NCI-H524 (cell line): Measurements from ENCODE around the gene ZNF417.
"Not testable (repeated sequence)": the region's sequence is repeated elsewhere in the genome, so short reads cannot be mapped to it uniquely, and the experiment has no call there.

Experiments
- DNase-seq, 2 experiments: peaks; one replicate each; lab custom pipeline; 2025; lab: John Stamatoyannopoulos, UW

Gene ZNF417

DNA sequence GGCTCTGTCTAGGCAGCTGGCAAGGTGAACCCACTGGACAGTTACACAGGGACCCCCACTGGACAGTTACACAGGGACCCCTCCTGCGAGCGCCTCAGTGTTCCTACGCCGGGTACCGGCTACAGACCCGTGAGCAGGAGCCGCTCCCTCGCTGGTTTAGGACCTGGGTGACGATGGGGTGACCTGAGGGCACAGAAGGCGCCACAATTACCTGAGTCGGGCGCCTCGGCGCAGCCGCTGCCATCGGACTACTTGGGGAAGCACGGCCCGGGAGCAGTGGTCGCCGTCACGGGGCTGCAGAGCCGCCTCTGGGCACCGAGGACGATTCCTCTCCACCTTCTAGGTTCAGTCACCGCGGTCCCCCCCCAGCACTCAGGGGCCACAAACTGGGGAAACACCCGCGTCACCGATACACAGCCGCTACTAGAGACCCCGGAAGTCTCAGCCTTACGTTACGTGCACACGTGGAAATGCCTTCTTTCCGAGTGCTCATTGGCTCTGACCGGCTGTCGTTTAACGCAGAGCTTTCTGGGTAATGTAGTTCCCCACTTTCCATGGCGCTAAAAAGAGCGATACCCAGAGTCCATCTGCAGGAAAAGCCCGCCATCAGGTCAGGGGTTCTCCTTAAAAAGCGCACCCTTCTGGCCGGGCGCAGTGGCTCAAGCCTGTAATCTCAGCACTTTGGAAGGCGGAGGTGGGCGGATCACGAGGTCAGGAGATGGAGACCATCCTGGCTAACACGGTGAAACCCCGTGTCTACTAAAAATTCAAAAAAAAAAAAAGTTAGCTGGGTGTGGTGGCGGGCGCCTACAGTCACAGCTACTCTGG, at the start of gene ZNF417:
ZNF417 (minus strand) TSS at position 425 of the 828 bp plus-strand sequence; CDS start at position 244, 181 bp downstream.
- DNase-seq, result peak; percentile 96 to 99

DNA sequence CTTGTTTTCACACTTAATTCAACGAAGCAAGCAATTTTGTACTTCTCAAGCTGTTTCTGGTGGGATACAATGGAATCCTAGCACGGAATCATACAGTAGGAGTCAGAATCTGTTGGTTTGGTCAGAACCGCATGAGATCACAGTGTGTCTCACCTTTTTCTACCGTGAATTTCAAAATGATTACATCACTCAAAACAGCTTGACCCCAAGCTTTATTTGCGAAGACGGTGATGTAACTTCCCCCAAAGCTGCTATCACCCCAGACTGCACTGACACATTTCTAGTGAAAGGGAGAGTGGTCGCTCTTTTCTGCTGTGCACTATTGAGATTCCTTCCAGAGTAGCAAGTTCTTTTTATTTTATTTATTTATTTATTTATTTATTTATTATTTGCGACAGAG, 48.4 kb upstream of the ZNF417 start:
- DNase-seq, result no peak

DNA sequence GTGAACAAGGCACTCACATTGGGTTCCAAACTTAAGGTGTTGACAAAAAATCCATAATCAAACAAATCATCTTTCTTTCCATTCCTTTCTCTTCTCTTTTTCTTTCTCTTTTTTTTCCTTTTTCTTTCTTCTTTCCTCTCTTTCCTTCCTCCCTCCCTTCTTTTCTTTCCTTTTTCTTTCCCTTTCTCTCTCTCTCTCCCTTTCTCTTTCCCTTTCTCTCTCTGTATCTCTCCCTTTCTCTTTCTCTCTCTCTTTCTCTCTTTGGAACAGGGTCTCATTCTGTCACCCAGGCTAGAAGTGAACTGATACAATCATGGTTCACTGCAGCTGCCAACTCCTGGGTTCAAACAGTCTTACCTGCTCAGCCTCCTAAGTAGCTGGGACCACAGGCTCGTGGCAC, 45.4 kb upstream of the ZNF417 start:
- no peak for DNase-seq

DNA sequence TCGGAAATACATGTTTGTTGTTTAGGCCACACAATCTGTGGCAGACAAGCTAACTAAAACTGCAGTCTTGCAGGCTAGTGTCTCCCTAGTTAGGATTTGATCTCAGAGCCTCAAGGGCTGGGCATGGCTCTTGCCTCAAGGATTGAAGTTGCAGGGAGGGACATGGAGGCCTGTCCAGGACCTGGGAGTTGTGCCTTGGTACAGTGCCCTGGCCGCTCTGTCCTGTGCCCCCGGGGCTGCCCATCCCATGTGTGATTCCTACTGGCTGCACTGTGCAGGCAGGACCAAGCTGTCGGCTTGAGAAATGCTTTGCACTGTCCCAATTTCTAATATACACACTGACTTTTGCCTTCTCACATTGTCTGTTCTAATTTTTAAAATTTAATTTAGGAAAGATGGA, 38.6 kb upstream of the ZNF417 start:
- DNase-seq, result no peak

DNA sequence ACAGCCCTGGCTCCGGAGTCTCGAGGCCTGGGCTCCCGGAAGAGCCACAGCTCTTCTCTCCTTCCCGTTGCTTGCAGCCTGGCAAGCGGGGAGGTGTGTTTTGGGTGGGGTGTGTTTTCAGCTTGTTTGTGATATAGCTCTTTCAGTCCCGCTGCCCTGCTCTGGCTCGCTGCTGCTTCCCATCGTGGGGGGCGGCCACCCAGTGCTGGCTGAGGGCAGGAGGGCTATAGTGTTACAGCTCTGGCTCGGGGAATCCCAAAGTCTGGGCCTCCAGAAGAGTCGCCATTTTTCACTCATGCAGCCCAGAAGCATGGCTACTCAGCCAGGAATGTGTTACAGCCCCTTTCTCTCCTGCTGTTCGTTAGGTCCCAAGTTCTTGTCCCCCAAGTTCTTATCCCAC, 33.3 kb upstream of the ZNF417 start:
- DNase-seq, result no peak

DNA sequence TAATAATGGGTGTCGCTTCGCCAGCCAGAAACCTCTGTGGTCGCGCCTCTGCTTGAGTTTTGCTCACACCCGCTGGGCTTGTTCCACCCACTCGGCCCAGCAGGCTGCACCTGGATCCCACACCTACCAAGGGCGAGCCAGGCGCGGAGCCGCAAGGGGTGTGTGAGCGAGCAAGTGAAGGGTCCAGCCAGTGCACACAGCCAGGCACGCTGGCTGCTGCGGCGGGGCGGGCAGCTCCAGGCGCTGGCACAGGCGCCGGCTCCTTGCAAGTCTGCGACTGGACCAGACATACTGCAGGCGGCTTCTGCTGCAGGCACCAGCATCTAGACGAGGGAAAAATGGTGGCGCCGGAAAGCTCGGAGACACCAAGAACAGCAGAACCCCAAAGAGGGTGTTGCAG, 32.9 kb upstream of the ZNF417 start:
- no peak for DNase-seq

DNA sequence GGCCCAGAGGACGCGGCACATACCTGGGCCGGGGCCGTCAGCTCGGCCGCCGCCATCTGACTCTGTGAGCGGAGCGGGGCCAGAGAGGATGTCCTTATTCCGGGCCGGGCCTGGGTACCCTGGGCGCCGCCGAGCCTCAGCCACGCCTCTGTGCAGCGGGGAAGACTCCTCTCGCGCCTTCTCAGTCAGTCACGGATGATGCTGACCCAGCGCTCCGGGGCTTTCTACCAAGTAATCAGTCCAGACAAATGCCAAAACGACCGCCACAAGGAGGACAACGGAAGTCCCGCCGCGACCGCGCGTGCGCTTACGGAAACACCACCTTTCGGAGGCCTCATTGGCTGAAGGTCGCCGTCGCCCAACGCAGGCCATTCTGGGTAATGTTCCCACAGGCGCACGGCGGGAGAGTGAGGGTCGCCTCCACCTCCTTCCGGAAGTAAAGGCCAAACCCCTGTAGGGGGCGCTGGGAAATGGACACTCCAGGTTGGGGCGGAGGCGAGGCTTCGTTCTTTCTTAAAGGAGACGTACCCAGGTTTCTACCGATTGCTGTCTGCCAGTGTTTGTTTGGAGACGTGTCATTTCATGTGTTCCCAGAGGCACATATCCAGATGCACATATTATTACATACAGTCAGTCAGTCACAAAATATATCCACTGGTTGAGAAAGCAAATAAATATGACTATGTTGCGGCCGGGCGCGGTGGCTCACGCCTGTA, 31.2 kb upstream of the ZNF417 start, which contains the start of gene ZNF256:
ZNF256 (minus strand) TSS at position 288 of the 716 bp plus-strand sequence; CDS start at position 56, 232 bp downstream.
- peak; percentile 96 to 98 for DNase-seq

DNA sequence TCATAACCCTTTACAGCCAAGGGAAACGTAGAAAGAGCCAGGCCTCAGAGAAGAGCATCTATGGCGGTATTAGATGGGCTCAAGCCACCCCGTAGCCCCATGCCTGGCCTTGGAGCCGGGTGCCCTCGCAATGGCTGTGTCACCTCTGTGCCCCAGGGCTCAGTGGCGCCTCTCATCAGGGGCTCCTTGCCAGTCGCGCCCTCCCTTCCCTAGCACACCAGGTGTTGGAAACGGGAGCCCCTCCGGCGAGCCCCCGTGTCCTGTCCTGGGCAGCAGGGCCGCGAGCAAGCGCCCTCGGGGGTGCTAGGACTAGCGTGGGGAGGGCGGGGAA, 30.7 kb upstream of the ZNF417 start:
- DNase-seq, result no peak

DNA sequence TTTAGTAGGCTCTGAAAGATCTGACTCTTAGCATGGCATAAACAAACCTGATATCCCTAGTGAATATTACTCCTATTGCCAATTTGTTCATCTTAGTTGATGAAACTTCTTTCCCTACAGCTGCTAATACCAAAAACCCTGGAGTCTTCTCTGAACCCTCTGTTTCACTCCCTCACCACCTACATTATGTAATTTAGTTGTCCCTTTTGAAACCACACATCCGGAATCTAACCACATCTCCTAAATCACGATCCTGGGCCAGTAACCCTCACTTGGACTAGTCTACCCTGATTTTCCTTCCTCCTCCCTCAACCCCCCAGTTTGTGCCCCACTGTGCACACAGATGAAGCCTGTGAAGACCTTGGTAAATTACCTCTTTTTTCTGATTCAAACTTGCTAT, 29.9 kb upstream of the ZNF417 start:
- no peak for DNase-seq

DNA sequence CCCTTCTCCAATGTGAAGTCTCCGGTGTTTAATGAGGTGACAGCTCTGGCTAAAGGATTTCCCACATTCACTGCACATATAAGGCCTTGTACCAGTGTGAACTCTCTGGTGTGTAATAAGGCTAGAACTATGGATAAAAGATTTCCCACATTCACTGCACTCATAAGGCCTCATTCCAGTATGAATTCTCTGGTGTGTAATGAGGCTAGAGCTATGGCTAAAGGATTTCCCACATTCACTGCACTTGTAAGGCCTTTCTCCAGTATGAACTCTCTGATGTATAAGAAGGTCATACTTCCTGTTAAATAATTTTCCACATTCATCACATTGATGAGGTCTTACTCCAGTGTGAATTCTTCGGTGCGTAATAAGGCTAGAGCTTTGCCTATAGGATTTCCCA, 25.2 kb upstream of the ZNF417 start:
- DNase-seq, result no peak

DNA sequence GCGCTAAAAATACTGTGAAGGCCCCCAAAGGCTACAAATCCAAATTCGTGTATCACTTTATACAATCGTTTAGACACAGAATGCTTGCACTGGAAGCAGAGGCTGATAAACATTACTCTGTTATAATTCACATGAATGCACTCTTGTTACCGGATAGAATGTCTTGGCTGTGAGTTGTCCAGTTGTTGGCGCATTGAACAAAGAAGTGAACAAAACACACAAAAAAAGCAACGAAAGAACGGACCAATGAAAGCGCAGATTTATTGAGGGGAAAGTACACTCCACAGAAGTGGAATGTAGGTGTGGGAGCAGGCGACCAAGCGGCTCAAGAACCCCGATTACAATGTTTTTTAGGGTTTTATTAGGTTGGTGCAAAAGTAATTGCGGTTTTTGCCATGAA, 19.3 kb upstream of the ZNF417 start:
- DNase-seq, result no peak

DNA sequence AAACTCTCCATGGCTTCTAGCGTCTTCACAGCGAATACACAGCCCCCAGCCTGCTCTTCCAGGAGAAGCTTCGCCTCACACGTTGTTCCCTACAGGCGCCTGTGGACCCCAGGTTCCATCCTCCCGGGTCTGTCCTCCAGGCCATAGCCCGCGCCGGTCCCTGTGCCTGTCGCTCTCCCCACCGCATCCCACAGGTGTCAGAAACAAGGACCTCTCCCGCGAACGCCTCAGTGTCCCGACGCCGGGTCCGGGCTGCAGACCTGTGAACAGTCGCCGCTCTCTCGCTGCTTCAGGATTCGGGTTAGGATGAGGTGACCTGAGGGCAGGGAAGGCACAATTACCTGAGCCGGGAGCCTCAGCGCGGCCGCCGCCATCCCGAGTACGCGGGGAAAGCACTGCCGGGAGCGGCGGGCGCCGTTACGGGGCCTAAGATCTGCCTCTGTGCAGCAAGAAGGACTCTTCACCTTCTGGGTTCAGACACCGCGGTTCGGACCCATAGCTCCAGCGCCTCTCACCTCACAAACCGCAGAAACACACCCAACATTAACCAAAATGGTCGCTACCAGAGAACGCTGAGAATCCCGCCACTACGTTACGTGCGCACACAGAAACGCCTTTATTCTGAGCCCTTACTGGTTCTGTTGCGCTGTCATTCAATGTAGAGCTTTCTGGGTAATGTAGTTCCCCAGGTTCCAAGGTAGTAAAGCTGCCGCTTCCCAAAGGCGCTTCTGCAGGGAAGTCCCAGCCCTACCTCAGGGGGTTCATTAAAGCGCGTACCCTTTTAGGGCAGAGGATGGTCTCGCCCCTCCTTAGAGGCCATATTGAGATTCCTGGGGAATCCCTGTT, 18.7 kb upstream of the ZNF417 start, which contains the start of gene ZNF418:
ZNF418 (minus strand) TSS at position 583 of the 846 bp plus-strand sequence. CDS start 1,580 bp downstream, outside the sequence.
- DNase-seq, result peak in 1 of 2 experiments; percentile 65

DNA sequence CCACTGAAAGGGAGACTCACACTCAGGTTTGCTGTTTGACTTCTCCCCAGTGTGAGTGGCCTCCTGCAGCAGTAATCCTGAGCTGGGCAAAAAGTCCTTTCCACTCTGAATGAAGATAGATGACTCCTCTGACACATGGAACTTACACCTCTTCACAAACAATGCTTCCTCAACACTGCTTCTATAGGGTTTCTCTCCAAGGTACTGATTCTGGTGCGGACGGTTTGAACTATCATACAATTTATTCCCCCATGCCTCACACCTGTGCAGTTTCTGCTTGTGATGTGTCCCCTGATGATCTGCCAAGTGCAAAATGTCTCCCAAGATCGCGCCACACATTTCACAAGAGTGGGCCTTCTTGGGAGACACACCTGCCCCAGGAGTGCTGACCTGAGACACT, 11.2 kb upstream of the ZNF417 start:
- DNase-seq, result no peak

DNA sequence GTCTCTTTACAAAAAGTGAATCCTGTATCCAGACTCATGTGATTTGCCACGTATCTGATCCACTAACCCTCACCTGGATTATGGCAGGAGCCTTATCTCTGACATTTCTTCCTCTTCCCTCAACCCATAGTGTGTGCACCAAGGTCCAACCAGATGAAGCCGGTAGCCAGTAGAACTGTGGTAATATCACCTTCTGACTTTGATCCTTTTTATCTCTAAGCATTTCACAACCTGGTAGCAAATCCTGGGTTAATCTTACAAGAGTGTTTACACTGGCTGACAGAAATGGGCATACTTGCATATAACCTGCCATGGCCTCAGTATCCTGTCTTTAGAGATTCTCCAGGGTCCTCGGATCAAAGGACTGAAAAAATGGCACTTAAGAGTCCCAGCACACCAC, 1.9 kb downstream of the ZNF417 start:
- no peak for DNase-seq

DNA sequence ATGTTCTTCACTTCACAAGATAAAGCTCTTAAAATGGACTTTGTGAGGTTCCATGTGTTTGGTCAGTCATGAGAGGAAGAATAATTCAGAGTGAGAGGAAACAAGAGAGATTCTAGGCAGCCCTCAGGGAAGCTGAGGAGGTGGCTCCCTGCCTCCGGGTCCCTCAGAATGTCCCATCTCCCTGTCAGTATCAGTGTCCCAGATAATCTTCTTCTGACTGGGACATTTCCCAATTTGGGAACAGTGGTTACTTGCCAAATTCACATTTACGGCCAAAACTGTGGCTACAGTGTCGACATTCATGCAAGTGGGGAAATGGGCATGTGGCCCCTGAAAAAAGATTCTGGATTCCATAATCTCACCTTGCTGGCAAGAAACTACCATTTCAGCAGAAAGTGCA, 9.0 kb downstream of the ZNF417 start:
- DNase-seq, result no peak

DNA sequence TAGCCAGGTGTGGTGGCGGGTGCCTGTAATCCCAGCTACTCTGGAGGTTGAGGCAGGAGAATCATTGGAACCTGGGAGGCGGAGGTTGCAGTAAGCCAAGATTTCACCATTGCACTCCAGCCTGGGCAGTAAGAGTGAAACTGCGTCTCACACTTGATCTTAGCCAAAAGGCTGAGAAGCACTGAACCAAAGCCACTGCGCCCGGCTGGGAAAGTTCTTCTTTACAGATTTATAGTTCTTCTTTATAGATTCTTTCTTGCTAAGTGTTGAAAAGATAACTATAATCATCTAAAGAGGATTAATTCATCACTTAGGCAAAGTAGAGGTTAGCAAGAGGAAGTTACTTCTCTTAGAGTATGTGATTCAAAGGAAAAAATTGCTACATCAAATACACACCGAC, 11.1 kb downstream of the ZNF417 start:
- DNase-seq, result no peak

DNA sequence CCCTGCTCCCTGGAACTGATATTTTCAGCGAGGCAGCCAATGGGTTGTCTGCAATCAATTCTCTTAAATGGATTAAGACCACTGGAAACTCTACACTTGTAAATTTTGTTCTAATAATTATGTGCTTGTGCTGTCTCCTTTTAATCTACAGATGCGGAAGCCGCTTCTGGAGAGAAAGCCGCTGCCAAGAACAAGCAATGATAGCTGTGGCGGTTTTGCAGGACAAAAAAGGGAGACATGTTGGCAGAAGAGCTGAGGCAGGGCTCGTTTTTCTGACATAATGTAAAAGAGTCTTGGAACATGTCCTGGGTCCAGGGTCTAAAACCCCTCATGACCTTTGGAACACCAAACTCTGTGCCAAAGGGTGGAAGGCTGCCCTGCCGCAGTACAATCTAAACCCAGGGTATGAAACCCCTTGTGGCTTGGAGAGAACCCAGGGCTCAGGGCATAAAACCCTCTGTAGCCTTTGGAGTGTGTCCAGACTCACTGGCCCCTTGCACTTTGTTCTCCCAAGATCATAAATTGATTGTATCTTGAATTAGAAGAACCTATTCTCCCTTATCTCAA, 12.7 kb downstream of the ZNF417 start:
- DNase-seq, result no peak

DNA sequence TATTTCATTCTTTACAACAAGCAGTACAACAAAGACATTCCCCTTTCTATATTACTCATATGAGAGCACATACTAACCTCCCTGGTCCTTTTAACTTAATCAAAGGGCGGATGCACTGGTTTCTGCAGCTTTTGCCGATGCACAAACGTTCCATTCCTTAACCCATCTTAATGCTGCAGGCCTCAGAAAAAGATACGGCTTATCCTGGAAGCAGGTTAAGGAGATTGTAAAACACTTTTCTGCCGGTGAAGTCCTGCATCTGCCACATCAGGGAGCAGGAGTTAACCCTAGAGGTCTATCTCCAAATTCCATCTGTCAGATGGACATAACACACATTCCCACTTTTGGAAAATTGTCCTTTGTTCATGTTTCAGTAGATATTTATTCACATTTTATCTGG, 16.1 kb downstream of the ZNF417 start:
- DNase-seq, result no peak

DNA sequence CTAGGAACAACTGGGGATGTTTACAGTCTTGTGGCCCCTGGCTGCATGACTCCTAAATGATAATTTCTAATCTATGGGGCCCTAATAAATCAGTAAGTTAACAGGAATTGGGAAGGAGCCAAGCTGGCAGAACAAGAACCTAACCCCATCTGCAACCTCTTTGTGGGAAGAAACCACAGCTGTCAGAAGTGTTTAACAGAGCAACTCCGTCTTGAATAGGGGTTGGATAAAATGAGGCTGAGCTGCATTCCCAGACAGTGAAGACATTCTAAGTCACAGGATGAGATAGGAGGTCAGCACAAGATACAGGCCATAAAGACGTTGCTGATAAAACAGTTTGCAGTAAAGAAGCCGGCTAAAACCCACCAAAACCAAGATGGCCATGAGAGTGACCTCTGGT, 25.7 kb downstream of the ZNF417 start:
- not testable (repeated sequence) for DNase-seq

DNA sequence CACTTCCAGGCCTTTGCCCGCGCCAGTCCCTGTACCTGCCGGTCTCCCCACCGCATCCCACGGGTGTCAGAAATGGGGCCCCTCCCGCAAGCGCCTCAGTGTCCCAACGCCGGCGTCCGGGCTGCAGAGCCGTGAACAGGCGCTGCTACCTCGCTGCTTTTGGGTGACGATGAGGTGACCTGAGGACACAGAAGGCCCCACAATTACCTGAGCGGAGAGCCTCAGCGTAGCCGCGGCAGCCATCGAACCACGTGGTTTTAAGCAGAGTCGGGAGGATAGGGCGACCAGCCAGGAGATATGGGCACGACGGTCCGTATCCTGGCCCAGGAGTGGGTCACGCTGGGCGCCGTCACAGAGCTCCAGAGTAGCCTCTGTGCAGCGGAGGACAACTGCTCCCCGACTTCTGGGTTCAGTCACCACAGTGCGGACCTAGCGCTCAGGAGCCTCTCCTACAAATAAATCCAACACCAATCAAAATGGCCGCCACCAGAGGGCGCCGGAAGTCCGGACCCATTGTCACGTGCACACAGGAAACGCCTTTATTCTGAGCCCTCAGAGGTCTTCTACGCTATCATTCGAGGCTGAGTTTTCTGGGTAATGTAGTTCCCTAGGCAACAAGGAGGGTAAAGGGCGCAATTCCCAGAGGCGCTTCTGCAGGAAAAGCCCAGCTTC, 27.7 kb downstream of the ZNF417 start, which contains the start of gene ZNF814:
ZNF814 (minus strand) TSS at position 478 of the 672 bp plus-strand sequence; CDS start at position 243, 235 bp downstream.
- peak; percentile 90 to 98 for DNase-seq

DNA sequence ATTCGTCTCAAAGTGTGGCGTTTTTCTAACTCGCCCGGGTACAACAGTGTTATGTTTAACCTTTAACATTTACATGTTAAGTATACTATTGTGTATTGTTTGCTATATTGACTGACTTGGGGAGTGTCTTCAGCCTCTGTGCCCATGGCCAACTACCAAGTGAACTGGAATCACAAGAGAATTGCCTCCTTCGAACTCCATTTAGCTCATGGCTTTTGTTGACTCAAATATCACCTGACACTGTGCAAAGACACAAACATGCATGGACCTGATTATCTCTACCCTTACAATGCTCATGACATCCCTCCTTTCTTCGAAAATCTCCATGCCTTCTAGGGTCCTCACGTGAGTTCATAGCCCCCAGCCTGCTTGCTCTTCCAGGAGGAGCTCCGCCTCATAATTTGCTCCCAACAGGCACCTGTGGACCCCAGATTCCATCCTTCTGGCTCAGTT, 28.3 kb downstream of the ZNF417 start:
- peak in 1 of 2 experiments; percentile 22 for DNase-seq
